Nephron (organoid): ENCODE measurements around the gene IQCE.

ENCODE experiments used
- H3K27ac Mint-ChIP-seq, 3 experiments: 2 replicates each; pipeline ENCODE4 v1.8.0; 2020; ENCODE audit warnings: mixed read lengths in 3 of 3, mild to moderate bottlenecking in 2 of 3, moderate library complexity in 1 of 3
- H3K27me3 Mint-ChIP-seq: 2 replicates; pipeline ENCODE4 v1.8.0; 2021; ENCODE audit warnings: low read depth, mild to moderate bottlenecking, moderate library complexity, mixed read lengths
- H3K36me3 Mint-ChIP-seq: 2 replicates; pipeline ENCODE4 v1.8.0; 2020; ENCODE audit warnings: low read depth, mixed read lengths
- H3K4me1 Mint-ChIP-seq: 2 replicates; pipeline ENCODE4 v1.8.0; 2020; ENCODE audit warnings: mixed read lengths
- H3K4me3 Mint-ChIP-seq, 3 experiments: 2 replicates each; pipeline ENCODE4 v1.8.0; 2020; ENCODE audit warnings: mild to moderate bottlenecking in 3 of 3, mixed read lengths in 3 of 3, moderate library complexity in 2 of 3
- H3K9me3 Mint-ChIP-seq: 2 replicates; pipeline ENCODE4 v1.8.0; 2020; ENCODE audit warnings: mixed read lengths
- TF ChIP-seq, protein P1 (sequence below), 3 experiments: fragments of 200-600 bp; sonication (generic); IDR thresholded peaks; one replicate each; pipeline ENCODE4 v1.5.0; 2021; ENCODE audit warnings: antibody characterized with exemption in 3 of 3; ENCODE audit not compliant: unreplicated experiment in 3 of 3

Gene IQCE

DNA sequence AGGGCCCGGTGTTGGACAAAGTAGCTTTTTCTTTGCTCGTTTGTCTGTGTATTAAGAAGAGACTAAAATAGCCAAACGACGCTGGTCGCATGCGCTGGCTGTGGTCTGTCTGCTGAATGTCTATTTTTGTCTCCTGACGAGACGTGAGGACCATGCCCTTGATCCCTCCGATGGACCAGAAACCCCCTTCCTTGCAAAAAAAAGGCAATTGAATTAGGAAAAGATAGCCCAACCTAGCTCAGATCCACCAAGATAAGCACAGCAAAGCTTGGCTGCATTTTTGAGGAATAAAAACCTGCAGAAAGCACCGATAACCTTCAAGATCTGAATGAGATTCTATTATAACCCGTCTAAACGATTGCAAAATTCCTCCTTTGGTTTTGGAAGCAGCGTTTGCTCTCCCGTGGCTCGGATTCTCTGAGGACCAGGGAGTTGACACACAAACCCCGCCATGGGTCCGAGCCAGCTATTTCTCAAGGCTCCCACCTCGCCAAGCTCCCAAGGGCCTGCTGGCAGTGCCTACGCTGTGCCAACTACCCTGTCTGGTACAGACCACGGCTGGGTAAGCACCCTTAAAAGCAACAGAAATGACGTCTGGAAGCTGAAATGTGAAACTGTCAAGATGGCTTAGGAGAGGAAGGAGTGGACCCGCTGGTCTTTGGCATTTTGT lies 55.3 kb downstream of the IQCE start:
- Mint-ChIP-seq H3K27me3 (no peaks in the 10 kb centered on the region), H3K9me3 (no peaks in the 10 kb centered on the region), H3K4me1 (peaks cover 59% of the 10 kb centered on the region), H3K4me3 (peak overlapping the region in 2 of 3 experiments; percentile 40 to 64), H3K27ac (peak overlapping the region; percentile 92 to 98 (median 96)), H3K36me3 (no peaks in the 10 kb centered on the region)
- TF ChIP-seq, protein P1, sequence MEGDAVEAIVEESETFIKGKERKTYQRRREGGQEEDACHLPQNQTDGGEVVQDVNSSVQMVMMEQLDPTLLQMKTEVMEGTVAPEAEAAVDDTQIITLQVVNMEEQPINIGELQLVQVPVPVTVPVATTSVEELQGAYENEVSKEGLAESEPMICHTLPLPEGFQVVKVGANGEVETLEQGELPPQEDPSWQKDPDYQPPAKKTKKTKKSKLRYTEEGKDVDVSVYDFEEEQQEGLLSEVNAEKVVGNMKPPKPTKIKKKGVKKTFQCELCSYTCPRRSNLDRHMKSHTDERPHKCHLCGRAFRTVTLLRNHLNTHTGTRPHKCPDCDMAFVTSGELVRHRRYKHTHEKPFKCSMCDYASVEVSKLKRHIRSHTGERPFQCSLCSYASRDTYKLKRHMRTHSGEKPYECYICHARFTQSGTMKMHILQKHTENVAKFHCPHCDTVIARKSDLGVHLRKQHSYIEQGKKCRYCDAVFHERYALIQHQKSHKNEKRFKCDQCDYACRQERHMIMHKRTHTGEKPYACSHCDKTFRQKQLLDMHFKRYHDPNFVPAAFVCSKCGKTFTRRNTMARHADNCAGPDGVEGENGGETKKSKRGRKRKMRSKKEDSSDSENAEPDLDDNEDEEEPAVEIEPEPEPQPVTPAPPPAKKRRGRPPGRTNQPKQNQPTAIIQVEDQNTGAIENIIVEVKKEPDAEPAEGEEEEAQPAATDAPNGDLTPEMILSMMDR (IDR thresholded peaks at IDR 0.05; ENCODE audit: unreplicated experiment in 3 of 3) = no peak

DNA sequence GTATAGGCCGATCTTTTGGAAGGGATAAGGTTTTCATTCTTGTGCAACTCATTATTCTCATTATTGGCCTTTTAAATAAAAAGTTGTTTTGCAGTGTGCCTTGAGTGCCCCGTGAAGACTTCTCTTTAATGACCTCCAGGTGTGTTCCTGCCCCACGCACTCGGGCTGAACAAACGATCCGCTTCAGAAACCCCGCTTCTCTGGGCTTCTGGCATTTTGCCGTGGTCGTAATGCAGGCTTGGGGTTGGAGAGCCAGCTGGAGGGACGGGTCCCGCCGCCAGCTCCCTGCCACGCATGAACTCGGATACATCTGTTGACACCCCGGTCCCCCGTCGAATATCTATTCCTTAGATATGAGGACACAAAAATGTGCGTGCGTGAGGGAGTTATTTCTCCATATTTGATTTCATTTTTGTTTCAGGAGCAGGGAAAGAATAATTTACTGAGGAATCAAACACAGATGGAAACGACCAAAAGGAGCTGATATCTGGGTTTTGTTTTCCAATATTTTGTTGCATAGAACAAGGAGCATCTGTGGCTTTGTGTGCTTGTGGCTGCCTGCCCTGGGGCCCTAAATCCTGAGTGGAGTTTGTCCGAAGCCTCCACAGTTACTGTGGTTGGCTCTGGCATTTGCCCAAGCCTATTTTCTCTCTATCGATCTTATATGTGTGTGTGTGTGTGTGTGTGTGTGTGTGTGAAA lies 56.0 kb downstream of the IQCE start:
- TF ChIP-seq, protein P1 (IDR thresholded peaks at IDR 0.05; ENCODE audit: unreplicated experiment in 3 of 3) = no peak
- Mint-ChIP-seq H3K36me3 (no peaks in the 10 kb centered on the region), H3K9me3 (no peaks in the 10 kb centered on the region), H3K4me1 (peaks cover 63% of the 10 kb centered on the region), H3K27ac (peak overlapping the region; percentile 92 to 98 (median 96)), H3K27me3 (no peaks in the 10 kb centered on the region), H3K4me3 (peak overlapping the region; percentile 46 to 71 (median 68))

DNA sequence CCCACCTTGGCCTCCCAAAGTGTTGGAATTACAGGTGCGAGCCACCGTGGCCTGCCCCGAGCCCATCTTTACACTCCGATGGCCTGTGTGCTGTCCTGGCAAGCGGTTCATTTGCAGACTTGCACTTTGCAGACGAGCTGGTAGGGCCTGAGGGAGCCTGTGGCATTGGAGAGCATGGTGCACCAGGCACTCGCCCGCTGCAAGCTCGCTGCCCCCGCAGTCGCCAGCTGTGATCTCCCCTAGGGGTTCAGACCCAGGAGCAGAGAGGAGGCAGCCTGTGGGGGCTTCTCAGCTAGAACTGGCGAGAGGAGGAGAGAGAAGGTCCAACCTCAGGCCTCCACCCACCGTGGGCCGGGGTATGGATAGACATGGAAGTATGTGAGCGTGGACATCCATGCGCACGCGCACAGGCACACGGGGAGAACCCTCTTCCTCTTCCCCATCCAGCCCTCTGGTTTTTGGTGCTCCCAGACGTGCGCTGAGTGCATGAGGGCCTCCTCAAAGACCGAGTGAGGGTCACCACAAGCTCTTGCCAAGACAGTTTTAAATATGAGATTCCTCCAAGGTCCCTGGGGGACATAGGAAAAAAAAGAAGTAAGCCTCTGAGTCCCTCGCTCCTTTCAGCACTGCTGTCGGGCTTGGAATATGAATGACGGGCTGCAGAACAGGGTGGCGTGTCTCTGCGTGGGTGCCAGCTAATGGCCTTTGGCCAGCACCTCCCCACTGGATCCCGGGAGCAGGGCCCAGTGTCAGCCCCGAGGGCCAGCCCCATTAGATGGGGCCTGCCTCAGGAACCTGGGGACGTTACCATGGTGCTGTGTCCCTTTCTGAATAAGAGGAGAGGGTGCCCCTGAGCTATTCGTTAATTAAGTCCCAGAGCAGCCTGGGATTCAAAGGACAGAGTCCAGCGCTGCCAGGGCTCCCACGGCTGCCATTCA lies 57.9 kb downstream of the IQCE start:
- Mint-ChIP-seq H3K4me1 (peaks cover 73% of the 10 kb centered on the region), H3K36me3 (no peaks in the 10 kb centered on the region), H3K27ac (peak overlapping the region; percentile 87 to 99 (median 97)), H3K27me3 (no peaks in the 10 kb centered on the region), H3K4me3 (peak overlapping the region in 2 of 3 experiments; percentile 31 to 35), H3K9me3 (no peaks in the 10 kb centered on the region)
- TF ChIP-seq, protein P1 (IDR thresholded peaks at IDR 0.05; ENCODE audit: unreplicated experiment in 3 of 3) = no peak

DNA sequence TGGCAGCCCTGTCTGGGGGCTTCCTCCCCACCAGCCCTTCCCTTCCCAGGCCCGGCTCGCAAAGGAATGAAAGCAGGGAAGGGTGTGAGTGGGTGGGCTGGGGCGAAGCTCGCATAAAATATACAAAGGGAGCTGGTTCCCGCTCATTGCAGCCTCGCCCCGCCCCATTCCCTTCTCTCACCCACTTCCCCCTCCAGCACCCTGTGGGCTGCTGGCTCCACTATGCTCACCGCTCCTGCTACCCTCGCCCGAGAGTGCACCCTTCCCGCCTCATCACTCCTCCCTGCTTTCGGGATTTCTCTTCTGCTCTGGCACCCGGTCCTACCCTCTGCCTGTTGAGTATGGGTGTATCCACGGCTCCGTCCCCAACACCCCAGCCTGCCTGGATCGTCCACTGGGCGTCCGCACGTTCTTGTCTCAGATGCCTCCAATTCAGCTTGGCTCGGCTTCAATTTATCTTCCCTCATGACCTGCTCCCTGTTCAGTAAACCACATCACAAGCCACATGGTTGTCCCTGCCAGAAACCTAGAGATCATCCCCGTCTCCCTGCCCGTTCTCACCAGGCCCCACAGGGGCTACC lies 58.6 kb downstream of the IQCE start:
- H3K9me3 Mint-ChIP-seq = no peaks in the 10 kb centered on the region
- no peaks in the 10 kb centered on the region for H3K36me3 Mint-ChIP-seq
- H3K4me1 Mint-ChIP-seq = peaks cover 80% of the 10 kb centered on the region
- TF ChIP-seq, protein P1 (IDR thresholded peaks at IDR 0.05; ENCODE audit: unreplicated experiment in 3 of 3) = no peak
- H3K27me3 Mint-ChIP-seq = no peaks in the 10 kb centered on the region
- peak overlapping the region; percentile 95 to 99 (median 97) for H3K27ac Mint-ChIP-seq
- H3K4me3 Mint-ChIP-seq = peak overlapping the region; percentile 33 to 62 (median 50)

DNA sequence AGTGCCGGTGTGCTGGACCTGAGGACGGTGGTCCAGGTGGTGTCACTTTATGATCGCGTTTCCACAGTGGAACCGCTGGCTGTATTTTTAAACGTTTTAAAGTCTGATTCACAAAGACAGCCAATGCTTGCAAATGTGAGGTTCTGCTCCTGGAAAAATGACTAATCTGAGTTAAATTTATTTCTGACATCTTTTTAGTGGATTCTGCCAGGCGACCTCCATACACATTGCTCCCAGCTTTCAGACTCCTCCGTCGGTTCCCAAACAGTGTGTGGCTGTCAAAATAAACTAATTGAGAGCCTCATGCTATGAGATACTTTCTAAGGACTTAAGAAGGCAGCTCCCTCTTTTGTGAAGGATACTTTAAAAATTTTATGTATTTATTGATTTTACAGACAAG lies 60.3 kb downstream of the IQCE start:
- peak overlapping the region; percentile 95 to 99 (median 97) for H3K27ac Mint-ChIP-seq
- TF ChIP-seq, protein P1 (IDR thresholded peaks at IDR 0.05; ENCODE audit: unreplicated experiment in 3 of 3) = no peak
- peak overlapping the region; percentile 29 to 72 (median 41) for H3K4me3 Mint-ChIP-seq
- H3K9me3 Mint-ChIP-seq = no peaks in the 10 kb centered on the region
- H3K36me3 Mint-ChIP-seq = no peaks in the 10 kb centered on the region
- H3K27me3 Mint-ChIP-seq = no peaks in the 10 kb centered on the region
- peaks cover 67% of the 10 kb centered on the region for H3K4me1 Mint-ChIP-seq
